Vagina (tissue), 2 donors: ENCODE data around the gene USP19. TPM values are rescaled to one million over a fixed set of nuclear protein-coding genes. Genes with fewer than 3 reads are reported as not detected.

Experiments
- DNase-seq, 2 donors: peaks; one replicate each; pipeline ENCODE4 v3.0.0-alpha.2; 2017; ENCODE audit errors: extremely low spot score in 2 of 2
- H3K27ac ChIP-seq: fragments of 200-600 bp; sonication (generic); one replicate; pipeline ENCODE4 v1.5.1; 2019
- H3K27me3 ChIP-seq: fragments of 200-600 bp; sonication (generic); one replicate; pipeline ENCODE4 v1.5.1; 2019
- H3K36me3 ChIP-seq, 2 donors: fragments of 200-600 bp; sonication (generic); one replicate each; pipeline ENCODE4 v1.5.1; 2017 to 2019
- H3K4me1 ChIP-seq: fragments of 200-600 bp; sonication (generic); one replicate; pipeline ENCODE4 v1.5.1; 2019
- H3K4me3 ChIP-seq, 2 donors: fragments of 200-600 bp; sonication (generic); 1 replicate in 1 of 2; 2 replicates in 1 of 2; pipeline ENCODE4 v1.5.1; 2016 to 2019
- H3K9me3 ChIP-seq: fragments of 200-600 bp; sonication (generic); one replicate; pipeline ENCODE4 v1.5.1; 2019
- POLR2A ChIP-seq, 2 donors: fragments of 450-650 bp; IDR thresholded peaks; one replicate each; pipeline ENCODE4 v1.6.1; 2017; ENCODE audit warnings: antibody characterized with exemption in 2 of 2, mild to moderate bottlenecking in 2 of 2, moderate library complexity in 2 of 2
- POLR2AphosphoS5 ChIP-seq, 2 donors: sonication (generic); formaldehyde crosslinking; IDR thresholded peaks; one replicate each; pipeline ENCODE4 v1.9.0; 2017; ENCODE audit warnings: antibody characterized with exemption in 2 of 2, mild to moderate bottlenecking in 2 of 2, low read depth in 1 of 2; ENCODE audit not compliant: insufficient read depth in 1 of 2
- intact Hi-C: fragments of 100-400 bp; cut with DNase I; formaldehyde crosslinking; loops from one replicate; pipeline ENCODE4 v1.15.1; 2023
- total RNA-seq: library from RNA; depleted of rRNA; stranded (reverse); fragments of >200 nt; gene quantifications from one replicate; pipeline ENCODE4 v1.2.3, GENCODE V29; 2016
- TF ChIP-seq, protein P1 (sequence below), 3 experiments: fragments of 450-650 bp in 2 of 3; fragments of 200-600 bp in 1 of 3; sonication (generic) in 1 of 3; IDR thresholded peaks; one replicate each; pipeline ENCODE4 v1.5.1; 2017 to 2019; ENCODE audit warnings: antibody characterized with exemption in 3 of 3, mild to moderate bottlenecking in 2 of 3, moderate library complexity in 2 of 3

Gene USP19
- total RNA-seq, 1 donor from 2014 or later, result 59.9 TPM

DNA sequence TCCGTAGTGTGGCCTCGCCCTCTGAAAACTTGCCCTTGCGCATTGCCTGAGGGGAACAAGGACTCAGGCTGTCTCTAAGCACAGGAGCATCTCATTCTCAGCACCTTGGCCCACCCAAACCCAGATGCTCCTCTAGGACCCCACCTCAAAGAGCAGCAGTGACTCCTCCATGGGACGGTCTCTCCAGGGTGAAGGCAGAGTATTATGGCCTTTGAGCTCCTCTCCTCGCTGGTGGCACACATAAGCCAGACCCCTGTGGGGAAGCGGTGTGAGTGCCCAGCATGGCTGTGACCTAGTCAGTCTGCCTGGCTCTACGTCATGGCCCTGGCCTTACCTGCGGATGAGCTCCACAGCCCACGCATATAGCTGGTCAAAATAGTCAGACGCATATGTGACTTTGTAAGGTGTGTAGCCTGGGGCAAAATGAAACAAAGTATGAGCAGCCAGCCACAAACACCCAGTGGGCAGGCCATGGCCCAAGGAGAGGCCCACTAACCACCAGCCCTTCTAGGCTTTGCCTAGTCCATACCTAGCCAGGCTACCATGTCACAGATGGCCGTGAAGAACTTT lies 20.5 kb downstream of the USP19 start:
- no peak for TF ChIP-seq POLR2A (IDR thresholded peaks at IDR 0.05)
- TF ChIP-seq, protein P1, sequence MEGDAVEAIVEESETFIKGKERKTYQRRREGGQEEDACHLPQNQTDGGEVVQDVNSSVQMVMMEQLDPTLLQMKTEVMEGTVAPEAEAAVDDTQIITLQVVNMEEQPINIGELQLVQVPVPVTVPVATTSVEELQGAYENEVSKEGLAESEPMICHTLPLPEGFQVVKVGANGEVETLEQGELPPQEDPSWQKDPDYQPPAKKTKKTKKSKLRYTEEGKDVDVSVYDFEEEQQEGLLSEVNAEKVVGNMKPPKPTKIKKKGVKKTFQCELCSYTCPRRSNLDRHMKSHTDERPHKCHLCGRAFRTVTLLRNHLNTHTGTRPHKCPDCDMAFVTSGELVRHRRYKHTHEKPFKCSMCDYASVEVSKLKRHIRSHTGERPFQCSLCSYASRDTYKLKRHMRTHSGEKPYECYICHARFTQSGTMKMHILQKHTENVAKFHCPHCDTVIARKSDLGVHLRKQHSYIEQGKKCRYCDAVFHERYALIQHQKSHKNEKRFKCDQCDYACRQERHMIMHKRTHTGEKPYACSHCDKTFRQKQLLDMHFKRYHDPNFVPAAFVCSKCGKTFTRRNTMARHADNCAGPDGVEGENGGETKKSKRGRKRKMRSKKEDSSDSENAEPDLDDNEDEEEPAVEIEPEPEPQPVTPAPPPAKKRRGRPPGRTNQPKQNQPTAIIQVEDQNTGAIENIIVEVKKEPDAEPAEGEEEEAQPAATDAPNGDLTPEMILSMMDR (IDR thresholded peaks at IDR 0.05), result no peak
- no peak for TF ChIP-seq POLR2AphosphoS5 (IDR thresholded peaks at IDR 0.05; ENCODE audit: insufficient read depth in 1 of 2, low read depth in 1 of 2)
- intact Hi-C loops, result no loop called here
- Histone ChIP-seq H3K4me3 (no peak overlapping the region), H3K9me3 (no peaks in the 10 kb centered on the region), H3K4me1 (peaks cover 15% of the 10 kb centered on the region), H3K27me3 (no peaks in the 10 kb centered on the region), H3K36me3 (peaks cover 0 to 57% of the 10 kb centered on the region in 2 donors), H3K27ac (no peak overlapping the region)
- DNase-seq, result no peak

DNA sequence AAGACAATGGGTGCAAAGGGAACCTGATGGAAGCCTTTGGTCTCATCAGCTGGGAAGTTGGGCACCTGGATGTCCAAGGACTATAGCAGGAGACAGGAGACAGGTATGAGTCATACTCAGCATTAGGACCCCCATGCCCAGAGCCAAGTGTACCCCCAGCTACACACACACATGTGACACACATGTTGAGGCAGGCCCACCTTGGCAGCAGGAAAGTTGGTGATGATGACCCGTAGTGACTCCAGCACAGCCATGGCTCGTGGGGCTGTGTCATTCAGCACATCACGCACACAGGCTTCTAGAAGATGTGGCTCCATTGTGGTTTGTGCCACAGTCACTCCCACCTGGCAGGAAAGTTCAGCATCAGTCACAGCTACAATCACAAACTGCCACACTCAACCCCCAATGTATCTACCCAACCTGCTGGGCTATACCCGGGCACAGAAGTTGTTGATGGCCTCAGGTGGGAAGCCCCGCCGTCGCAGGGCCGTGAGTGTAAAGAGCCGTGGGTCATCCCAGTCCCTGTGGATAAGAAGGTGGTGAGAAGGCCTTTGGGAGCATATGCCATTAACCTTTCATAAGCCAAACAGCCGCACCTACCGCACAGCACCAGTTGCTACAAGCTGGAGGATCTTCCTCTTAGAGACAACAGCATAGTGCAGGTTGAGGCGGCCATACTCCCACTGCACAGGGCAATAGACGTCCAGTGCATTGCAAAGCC lies 21.6 kb downstream of the USP19 start:
- Histone ChIP-seq H3K36me3 (peaks cover 0 to 57% of the 10 kb centered on the region in 2 donors), H3K27ac (no peak overlapping the region), H3K27me3 (no peaks in the 10 kb centered on the region), H3K9me3 (no peaks in the 10 kb centered on the region), H3K4me3 (no peak overlapping the region), H3K4me1 (peaks cover 18% of the 10 kb centered on the region)
- TF ChIP-seq, protein P1 (IDR thresholded peaks at IDR 0.05), result no peak
- TF ChIP-seq POLR2A (IDR thresholded peaks at IDR 0.05) (no peak), POLR2AphosphoS5 (IDR thresholded peaks at IDR 0.05; ENCODE audit: insufficient read depth in 1 of 2, low read depth in 1 of 2) (no peak)
- no peak for DNase-seq
- intact Hi-C loops, result no loop called here

DNA sequence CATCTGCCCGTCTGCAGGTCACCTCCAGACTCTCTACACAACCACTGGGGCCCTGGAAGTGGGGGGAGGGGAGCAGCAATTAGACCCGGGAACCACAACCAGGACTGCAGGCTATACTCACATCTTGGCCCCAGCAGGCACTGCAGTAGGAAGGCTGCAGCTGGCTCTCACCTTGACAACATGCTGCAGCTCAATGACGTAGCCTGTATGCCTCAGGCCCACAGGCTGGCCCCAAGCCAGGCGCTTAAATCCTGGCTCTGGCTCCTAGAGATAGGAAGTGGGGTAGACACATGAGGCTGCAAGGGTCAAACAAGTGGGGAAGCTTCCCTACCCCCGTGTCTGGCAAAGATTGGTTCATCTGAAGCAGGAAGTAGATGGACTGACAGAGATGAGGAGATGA lies 22.2 kb downstream of the USP19 start:
- no peak for DNase-seq
- Histone ChIP-seq H3K27ac (no peak overlapping the region), H3K9me3 (no peaks in the 10 kb centered on the region), H3K4me3 (no peak overlapping the region), H3K4me1 (peaks cover 12% of the 10 kb centered on the region), H3K27me3 (no peaks in the 10 kb centered on the region), H3K36me3 (peaks cover 0 to 57% of the 10 kb centered on the region in 2 donors)
- intact Hi-C loops, result no loop called here
- no peak for TF ChIP-seq POLR2AphosphoS5 (IDR thresholded peaks at IDR 0.05; ENCODE audit: insufficient read depth in 1 of 2, low read depth in 1 of 2)
- no peak for TF ChIP-seq POLR2A (IDR thresholded peaks at IDR 0.05)
- TF ChIP-seq, protein P1 (IDR thresholded peaks at IDR 0.05), result no peak

DNA sequence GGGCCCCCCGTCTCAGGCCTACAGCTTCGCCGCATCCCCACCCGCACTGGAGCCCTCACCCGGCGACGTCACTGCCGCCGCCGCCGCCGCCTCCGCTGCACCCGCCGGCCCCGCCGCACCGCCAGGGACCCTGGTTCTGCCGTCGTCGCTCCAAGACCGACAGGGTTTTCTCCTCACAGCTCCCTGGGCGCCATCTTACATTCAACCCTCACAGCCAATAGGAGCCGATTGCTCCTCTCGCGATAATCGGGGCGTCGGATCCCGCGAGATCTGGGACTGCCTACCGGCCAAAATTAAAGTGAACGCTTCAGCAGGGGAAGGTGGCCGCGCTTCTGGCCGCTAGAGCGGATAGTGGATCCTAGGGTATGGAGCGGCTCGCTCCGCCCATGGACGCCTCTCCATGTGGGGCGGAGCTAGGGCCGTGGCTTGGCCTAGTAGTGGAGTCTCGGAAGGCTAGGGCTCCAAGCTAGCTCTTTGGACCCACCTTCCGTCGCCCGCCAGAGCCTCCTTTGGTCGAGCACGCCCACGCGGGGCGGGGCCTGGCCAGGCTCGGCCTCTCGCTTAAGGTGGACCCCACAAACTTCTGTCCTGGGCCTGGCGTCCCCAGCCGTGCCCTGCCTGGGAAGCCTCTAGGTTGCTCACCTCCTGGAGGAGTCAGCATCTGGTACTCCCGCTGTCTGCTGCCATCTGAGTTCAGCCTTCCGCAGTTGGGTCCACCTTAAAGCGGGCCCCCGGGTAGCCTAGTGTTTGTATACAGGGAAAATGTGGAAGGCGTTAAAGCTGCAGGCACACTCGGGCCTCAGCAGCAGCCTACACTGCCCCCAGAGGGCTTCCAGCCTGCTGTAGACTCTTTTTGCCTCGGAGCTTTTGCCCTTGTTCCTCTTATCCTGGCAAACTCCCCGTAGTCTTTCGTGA lies 26.5 kb downstream of the USP19 start, which contains the start of gene QRICH1:
Gene QRICH1 (minus strand): TSS at position 219 of the 915 bp plus-strand sequence. CDS start 17,054 bp downstream, outside the sequence.
- H3K27ac ChIP-seq, result peak within 1 kb of the TSS; percentile 98
- intact Hi-C loops, result loop anchor here (5.0 kb wide), 1 partner anchor 87 kb away; the partner anchor contains the start of gene WDR6

More for the DNA sequence above, 26.5 kb downstream of the USP19 start, which contains the start of gene QRICH1:
- no peaks in the 10 kb centered on the region for H3K9me3 ChIP-seq
- H3K4me3 ChIP-seq, result peak within 1 kb of the TSS; percentile 80 to 96
- peaks cover 0 to 23% of the 10 kb centered on the region in 2 donors for H3K36me3 ChIP-seq
- TF ChIP-seq POLR2AphosphoS5 (IDR thresholded peaks at IDR 0.05; ENCODE audit: insufficient read depth in 1 of 2, low read depth in 1 of 2) (peak; percentile 80 to 91), POLR2A (IDR thresholded peaks at IDR 0.05) (peak in 1 of 2 donors; percentile 69)
- TF ChIP-seq, protein P1 (IDR thresholded peaks at IDR 0.05), result peak in 1 of 3 experiments; percentile 23
- no peaks in the 10 kb centered on the region for H3K27me3 ChIP-seq
- H3K4me1 ChIP-seq, result peaks cover 52% of the 10 kb centered on the region
- DNase-seq, result peak in 1 of 2 donors; percentile 98
